CD4-positive, alpha-beta T cell treated with Interleukin-21 for 1 hour (primary cell): ENCODE data around the gene AFG1L.
"Not testable (repeated sequence)": the region's sequence is repeated elsewhere in the genome, so short reads cannot be mapped to it uniquely, and the experiment has no call there.

Source experiments
- DNase-seq: peaks from one replicate; pipeline ENCODE4 v3.0.0-alpha.2; 2020

Gene AFG1L

GRCh38 chr6:108419474-108419873 lies 124.6 kb downstream of the AFG1L start:
- no peak for DNase-seq

GRCh38 chr6:108419934-108420609 lies 125.2 kb downstream of the AFG1L start:
- DNase-seq, result no peak

- DNase-seq, result no peak
Observed at GRCh38 chr6:108421366-108421765, 126.5 kb downstream of the AFG1L start.

GRCh38 chr6:108423982-108424705 lies 129.3 kb downstream of the AFG1L start:
- DNase-seq, result no peak

- no peak for DNase-seq
Observed at GRCh38 chr6:108425428-108425827, 130.6 kb downstream of the AFG1L start.

GRCh38 chr6:108432143-108432542 lies 137.3 kb downstream of the AFG1L start:
- DNase-seq, result no peak

GRCh38 chr6:108432792-108433191 lies 137.9 kb downstream of the AFG1L start:
- no peak for DNase-seq

- DNase-seq, result no peak
Observed at GRCh38 chr6:108434222-108434621, 139.4 kb downstream of the AFG1L start.

GRCh38 chr6:108435391-108435790 lies 140.5 kb downstream of the AFG1L start:
- DNase-seq, result no peak

- DNase-seq, result no peak
Observed at GRCh38 chr6:108436771-108437170, 141.9 kb downstream of the AFG1L start.

- DNase-seq, result no peak
Observed at GRCh38 chr6:108437821-108438220, 143.0 kb downstream of the AFG1L start.

GRCh38 chr6:108438918-108439317 lies 144.1 kb downstream of the AFG1L start:
- DNase-seq, result no peak

GRCh38 chr6:108441141-108441540 lies 146.3 kb downstream of the AFG1L start:
- no peak for DNase-seq

- no peak for DNase-seq
Observed at GRCh38 chr6:108442770-108443520, 148.1 kb downstream of the AFG1L start.

GRCh38 chr6:108446629-108447150 lies 151.8 kb downstream of the AFG1L start:
- no peak for DNase-seq

GRCh38 chr6:108448481-108448880 lies 153.6 kb downstream of the AFG1L start:
- no peak for DNase-seq

- DNase-seq, result not testable (repeated sequence)
Observed at GRCh38 chr6:108449717-108450116, 154.9 kb downstream of the AFG1L start.

- DNase-seq, result no peak
Observed at GRCh38 chr6:108451816-108452215, 157.0 kb downstream of the AFG1L start.

GRCh38 chr6:108452711-108453195 lies 157.9 kb downstream of the AFG1L start:
- DNase-seq, result no peak

- DNase-seq, result no peak
Observed at GRCh38 chr6:108453601-108454185, 158.8 kb downstream of the AFG1L start.

GRCh38 chr6:108454356-108454755 lies 159.5 kb downstream of the AFG1L start:
- no peak for DNase-seq

GRCh38 chr6:108455688-108456087 lies 160.8 kb downstream of the AFG1L start:
- DNase-seq, result no peak

GRCh38 chr6:108463784-108464183 lies 168.9 kb downstream of the AFG1L start:
- DNase-seq, result no peak
